ENCODE measurements around the gene RNF213.

Gene RNF213

DNA sequence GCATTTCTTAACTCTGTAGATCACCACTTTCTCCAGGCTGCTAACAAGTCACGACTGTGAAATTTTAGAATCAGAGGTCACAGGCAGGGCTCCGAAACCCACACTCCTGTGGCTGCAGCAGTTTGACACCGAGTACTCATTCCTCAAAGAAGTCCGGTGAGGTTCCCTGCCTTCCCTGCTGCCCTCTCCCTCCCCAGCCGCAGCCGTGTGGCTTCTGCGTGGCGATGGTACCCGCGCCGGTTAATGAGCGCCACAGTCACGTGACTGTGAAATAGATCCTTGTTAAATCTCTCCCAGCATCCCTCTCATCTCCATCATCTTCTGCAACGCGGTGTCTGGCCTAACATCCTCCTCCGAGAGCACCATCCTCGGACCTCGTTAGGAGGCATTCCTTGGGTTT lies 89.1 kb downstream of the RNF213 start:
- Histone ChIP-seq H3K27me3 (ENCODE audit: insufficient read depth, low read depth, severe bottlenecking) (no peaks in the 10 kb centered on the region), H3K9me3 (ENCODE audit: severe bottlenecking) (no peaks in the 10 kb centered on the region), H3K4me3 (ENCODE audit: low read depth, low read length) (no peak overlapping the region), H3K27ac (no peak overlapping the region), H3K36me3 (peaks cover 97% of the 10 kb centered on the region)
- no peak for DNase-seq
- TF ChIP-seq, protein P1, sequence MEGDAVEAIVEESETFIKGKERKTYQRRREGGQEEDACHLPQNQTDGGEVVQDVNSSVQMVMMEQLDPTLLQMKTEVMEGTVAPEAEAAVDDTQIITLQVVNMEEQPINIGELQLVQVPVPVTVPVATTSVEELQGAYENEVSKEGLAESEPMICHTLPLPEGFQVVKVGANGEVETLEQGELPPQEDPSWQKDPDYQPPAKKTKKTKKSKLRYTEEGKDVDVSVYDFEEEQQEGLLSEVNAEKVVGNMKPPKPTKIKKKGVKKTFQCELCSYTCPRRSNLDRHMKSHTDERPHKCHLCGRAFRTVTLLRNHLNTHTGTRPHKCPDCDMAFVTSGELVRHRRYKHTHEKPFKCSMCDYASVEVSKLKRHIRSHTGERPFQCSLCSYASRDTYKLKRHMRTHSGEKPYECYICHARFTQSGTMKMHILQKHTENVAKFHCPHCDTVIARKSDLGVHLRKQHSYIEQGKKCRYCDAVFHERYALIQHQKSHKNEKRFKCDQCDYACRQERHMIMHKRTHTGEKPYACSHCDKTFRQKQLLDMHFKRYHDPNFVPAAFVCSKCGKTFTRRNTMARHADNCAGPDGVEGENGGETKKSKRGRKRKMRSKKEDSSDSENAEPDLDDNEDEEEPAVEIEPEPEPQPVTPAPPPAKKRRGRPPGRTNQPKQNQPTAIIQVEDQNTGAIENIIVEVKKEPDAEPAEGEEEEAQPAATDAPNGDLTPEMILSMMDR (IDR thresholded peaks at IDR 0.05; ENCODE audit: low read depth, low read length): no peak

DNA sequence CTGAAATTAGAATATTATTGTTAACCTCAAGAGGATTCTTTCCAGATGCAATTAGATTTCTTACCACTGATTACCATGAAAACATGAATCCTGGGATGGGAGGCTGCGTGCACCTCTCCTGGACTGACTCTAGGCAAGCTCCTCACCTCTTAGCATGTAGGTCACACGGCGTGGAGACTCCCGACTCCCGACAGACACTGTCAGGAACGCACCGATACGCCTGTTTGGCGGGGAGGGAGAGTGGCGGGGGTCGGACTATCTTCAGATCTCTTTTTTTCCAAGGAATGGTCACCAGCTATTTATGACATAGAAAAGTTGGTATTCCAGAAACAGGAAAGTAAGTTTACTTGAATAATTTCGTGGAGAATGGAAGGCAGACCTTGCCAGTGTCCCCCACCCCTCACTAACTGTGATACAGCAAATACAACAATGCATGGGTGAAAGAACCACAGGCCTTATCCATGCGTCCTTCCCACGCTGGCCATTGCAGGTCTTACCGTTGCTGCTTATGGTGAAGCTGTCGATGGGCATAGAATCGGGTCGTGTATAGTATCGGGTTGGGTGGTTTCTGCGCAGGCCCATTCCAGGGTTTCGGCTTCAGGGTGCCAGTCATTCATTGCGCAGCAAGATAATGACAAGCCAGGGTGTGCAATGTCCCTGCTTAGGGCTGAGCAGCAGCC lies 91.7 kb downstream of the RNF213 start:
- TF ChIP-seq, protein P1 (IDR thresholded peaks at IDR 0.05; ENCODE audit: low read depth, low read length): no peak
- Histone ChIP-seq H3K4me3 (ENCODE audit: low read depth, low read length) (no peak overlapping the region), H3K27ac (no peak overlapping the region), H3K9me3 (ENCODE audit: severe bottlenecking) (no peaks in the 10 kb centered on the region), H3K27me3 (ENCODE audit: insufficient read depth, low read depth, severe bottlenecking) (no peaks in the 10 kb centered on the region), H3K36me3 (peaks cover 87% of the 10 kb centered on the region)
- no peak for DNase-seq

DNA sequence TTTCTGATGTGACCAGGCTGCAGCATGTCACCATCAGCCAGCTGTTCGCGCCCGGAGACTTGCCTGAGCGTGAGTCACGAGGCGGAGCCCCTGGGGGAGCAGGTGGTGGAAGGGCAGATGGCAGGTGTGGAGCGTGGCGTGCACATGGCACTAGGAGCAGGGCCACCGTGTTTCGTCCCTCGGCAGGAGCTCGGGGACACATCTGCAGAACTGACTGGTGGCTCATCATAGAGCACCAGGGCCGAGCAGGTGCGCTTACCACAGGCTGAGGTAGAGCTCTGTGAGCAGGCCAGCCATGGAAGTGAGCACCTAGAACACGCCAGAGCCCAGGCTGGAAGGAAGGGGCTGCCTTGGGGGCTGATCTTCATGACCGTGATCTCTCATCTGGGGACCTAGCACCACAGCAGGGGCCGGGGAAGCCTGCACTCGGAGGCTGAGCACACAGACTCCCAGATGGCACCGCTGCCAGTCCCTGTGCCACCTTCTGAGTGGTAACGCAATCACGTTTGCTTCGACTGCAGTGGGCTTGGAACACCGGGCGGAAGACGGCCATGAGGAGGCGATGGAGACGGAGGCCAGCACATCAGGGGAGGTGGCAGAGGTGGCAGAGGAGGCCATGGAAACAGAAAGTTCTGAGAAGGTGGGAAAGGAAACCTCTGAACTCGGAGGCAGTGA lies 92.5 kb downstream of the RNF213 start:
- DNase-seq: no peak
- Histone ChIP-seq H3K27ac (no peak overlapping the region), H3K36me3 (peaks cover 87% of the 10 kb centered on the region), H3K9me3 (ENCODE audit: severe bottlenecking) (no peaks in the 10 kb centered on the region), H3K27me3 (ENCODE audit: insufficient read depth, low read depth, severe bottlenecking) (no peaks in the 10 kb centered on the region), H3K4me3 (ENCODE audit: low read depth, low read length) (no peak overlapping the region)
- TF ChIP-seq, protein P1 (IDR thresholded peaks at IDR 0.05; ENCODE audit: low read depth, low read length): no peak

DNA sequence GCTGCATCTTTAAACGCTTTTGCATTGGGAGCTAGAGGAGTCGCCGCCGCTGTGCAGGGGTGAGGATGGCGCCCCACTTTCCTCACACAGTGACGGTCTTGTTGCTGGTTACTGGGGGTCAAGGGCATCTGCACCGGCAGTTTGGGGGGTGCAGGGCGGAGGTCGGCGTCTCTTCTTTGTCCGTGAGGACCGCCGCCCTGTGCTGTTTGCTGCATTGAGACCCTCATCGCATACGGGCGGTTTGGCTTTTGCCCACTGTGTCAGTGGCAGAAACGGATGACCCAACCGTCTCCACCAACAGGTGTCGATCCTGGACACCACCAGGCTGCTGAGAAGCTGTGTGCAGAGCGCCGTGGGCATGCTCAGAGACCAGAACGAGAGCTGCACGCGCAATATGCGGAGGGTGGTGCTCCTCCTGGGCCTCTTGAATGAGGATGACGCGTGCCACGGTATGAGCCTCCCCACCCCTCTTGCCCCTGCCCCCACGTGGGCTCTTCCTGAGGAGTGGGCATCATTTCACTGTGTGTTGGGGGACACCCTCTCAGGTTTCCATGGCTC lies 93.1 kb downstream of the RNF213 start:
- Histone ChIP-seq H3K9me3 (ENCODE audit: severe bottlenecking) (no peaks in the 10 kb centered on the region), H3K36me3 (peaks cover 88% of the 10 kb centered on the region), H3K27me3 (ENCODE audit: insufficient read depth, low read depth, severe bottlenecking) (no peaks in the 10 kb centered on the region), H3K27ac (no peak overlapping the region), H3K4me3 (ENCODE audit: low read depth, low read length) (no peak overlapping the region)
- TF ChIP-seq, protein P1 (IDR thresholded peaks at IDR 0.05; ENCODE audit: low read depth, low read length): no peak
- no peak for DNase-seq

DNA sequence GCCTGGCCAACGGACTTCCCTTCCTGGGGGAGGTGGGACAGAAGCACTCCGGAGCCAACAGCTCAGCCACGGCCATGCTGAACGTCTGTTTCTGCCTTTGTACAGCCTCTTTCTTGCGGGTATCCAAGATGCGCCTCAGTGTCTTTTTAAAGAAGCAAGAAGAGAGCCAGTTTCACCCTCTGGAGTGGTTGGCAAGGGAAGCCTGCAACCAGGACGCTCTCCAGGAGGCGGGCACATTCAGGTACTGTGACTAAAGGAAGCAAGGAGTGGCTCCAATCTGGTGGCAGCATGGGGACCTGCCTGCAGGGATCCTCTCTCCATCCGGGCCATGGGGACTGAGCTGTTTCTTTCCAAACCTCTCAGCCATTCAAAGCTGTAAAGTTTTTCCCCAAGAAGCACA lies 93.7 kb downstream of the RNF213 start:
- TF ChIP-seq, protein P1 (IDR thresholded peaks at IDR 0.05; ENCODE audit: low read depth, low read length): no peak
- Histone ChIP-seq H3K4me3 (ENCODE audit: low read depth, low read length) (no peak overlapping the region), H3K9me3 (ENCODE audit: severe bottlenecking) (no peaks in the 10 kb centered on the region), H3K27ac (no peak overlapping the region), H3K27me3 (ENCODE audit: insufficient read depth, low read depth, severe bottlenecking) (no peaks in the 10 kb centered on the region), H3K36me3 (peaks cover 89% of the 10 kb centered on the region)
- DNase-seq: no peak
